Right forelimb (tissue), 1 donor: ENCODE results near the gene LNP1.
"Not testable (repeated sequence)": the region's sequence is repeated elsewhere in the genome, so short reads cannot be mapped to it uniquely, and the experiment has no call there.

ENCODE experiments used
- DNase-seq: peaks from one replicate; pipeline ENCODE4 v3.0.0-alpha.2; 2018

Gene LNP1

DNA sequence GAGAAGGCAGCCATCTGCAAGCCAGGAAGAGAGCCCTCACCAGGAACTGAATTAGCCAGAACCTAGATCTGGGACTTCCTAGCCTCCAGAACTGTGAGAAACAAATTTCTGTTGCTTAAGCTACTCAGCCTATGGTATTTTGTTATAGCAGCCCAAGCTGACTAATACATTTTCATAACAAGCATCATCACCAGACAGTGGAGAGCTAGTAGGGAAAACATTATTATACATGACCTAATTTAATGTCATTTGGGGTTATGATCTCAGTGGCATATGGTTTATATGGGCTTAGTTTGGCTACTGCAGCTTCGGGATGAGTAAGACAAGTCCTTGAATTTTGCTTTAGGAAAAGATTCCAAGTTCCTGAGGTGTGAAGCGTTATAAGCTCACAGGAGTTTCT is 35.6 kb downstream of the LNP1 start:
- no peak for DNase-seq

GRCh38 chr3:100437721-100438622 is 36.6 kb downstream of the LNP1 start:
- no peak for DNase-seq

GRCh38 chr3:100438623-100438974 is 37.3 kb downstream of the LNP1 start:
- DNase-seq: no peak

DNA sequence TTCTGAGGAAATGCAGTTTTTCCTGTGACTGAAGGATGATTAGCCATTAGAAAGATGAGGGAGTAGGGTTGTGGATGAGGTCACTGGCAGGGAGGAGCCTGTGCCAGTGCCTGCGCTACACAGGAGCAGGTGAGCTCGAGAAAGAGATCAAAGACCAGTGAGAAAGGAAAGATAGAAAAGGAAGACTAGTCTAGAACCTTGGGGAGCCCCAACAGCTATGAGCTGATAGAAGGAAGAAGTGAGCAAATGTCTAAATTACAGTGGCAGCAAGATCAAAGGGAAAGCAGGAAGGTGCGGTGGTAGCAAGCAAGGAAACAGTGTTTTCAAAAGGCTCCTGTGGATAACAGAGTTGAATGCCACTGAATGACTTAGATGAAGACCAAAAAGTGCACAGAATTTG is 39.6 kb downstream of the LNP1 start:
- no peak for DNase-seq

GRCh38 chr3:100443690-100444089 is 42.4 kb downstream of the LNP1 start:
- no peak for DNase-seq

- DNase-seq: not testable (repeated sequence)
Measured at GRCh38 chr3:100447067-100447466, 45.7 kb downstream of the LNP1 start.

GRCh38 chr3:100448079-100448478 is 46.7 kb downstream of the LNP1 start:
- DNase-seq: no peak

DNA sequence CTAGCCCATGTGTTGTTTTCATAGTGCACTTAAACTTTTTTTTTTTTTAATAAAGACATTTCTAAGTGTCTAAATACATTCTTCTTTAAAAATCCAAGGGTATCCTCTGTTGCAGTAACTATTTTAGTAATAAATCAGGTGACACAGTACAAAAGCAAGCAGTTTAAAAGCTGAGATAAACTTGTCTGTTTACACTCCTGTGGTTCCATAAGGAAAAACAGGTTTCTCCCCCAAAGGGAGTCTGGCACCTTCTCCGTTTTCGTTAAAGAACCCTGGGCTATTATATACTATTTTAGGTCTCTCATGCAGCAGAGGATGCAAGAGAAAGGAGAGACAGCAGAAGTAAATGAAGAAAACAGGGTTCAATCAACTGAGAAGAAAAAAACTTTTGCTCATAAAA is 47.9 kb downstream of the LNP1 start:
- no peak for DNase-seq

DNA sequence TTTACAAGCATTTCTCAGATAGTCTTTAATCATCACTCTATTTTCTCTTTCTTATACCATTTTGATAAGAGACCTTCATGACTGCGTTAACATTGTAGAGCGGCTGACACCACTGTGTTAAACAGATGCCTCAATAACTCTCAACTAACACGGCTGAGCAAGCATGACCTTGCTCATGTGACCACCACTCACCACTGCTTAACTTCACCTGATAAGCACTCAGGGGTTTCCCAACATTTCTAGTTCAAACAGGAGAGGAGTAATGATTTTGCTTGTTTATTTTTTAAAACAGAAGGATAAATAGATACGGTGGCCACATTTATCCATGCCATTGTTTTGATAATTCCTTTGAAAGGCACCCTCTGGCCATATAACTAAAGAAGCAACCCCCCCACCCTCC is 53.3 kb downstream of the LNP1 start:
- DNase-seq: no peak

- DNase-seq: no peak
Measured at GRCh38 chr3:100455841-100456550, 54.7 kb downstream of the LNP1 start.

DNA sequence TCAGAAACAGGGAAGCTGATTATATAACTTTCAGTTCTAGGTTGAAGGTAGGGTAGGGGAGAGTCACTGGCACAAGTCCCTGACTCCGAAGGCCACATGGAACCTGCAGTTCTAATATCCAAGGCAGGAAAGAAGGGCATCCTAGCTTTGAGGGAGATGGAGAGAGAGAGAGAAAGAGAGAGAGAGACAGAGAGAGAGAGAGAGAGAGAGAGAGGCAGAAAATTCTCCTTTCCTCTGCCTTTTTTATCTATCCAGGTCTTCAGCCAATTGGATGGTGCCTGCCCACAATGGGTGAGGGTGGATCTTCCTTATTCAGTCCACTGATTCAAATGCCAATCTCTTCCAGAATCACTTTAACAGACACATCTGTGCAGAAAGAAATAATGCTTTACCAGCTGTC is 55.4 kb downstream of the LNP1 start:
- no peak for DNase-seq

DNA sequence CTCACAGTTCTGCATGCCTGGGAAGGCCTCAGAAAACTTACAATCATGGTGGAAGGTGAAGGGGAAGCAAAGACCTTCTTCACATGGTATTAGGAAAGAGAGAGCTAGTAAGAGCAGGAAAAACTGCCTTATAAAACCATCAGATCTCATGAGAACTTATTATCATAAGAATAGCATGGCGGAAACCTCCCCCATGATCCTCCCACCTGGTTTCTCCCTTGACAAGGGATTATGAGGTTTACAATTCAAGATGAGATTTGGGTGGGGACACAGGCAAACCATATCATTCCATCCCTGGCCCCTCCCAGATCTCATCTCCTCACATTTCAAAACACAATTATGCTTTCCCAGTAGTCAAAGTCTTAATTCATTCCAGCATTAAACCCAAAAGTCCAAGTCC is 56.5 kb downstream of the LNP1 start:
- no peak for DNase-seq

GRCh38 chr3:100458814-100459213 is 57.5 kb downstream of the LNP1 start:
- no peak for DNase-seq

DNA sequence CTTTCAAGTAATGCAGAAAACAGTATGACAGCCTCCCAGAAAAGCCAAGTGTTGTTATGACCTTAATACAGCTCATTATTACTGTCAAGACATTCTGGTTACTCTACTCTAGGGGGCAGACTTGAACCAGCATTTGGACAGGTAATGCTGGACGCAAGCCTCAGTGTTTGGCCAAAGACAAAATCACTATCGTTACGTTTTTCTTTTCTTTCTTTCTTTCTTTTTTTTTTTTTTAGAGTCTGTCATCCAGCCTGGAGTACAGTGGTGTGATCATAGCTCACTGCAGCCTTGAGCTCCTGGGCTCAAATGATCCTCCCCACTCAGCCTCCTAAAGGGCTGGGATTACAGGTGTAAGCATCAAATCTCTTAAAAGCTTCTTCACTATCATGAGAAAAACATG is 61.7 kb downstream of the LNP1 start:
- DNase-seq: no peak

DNA sequence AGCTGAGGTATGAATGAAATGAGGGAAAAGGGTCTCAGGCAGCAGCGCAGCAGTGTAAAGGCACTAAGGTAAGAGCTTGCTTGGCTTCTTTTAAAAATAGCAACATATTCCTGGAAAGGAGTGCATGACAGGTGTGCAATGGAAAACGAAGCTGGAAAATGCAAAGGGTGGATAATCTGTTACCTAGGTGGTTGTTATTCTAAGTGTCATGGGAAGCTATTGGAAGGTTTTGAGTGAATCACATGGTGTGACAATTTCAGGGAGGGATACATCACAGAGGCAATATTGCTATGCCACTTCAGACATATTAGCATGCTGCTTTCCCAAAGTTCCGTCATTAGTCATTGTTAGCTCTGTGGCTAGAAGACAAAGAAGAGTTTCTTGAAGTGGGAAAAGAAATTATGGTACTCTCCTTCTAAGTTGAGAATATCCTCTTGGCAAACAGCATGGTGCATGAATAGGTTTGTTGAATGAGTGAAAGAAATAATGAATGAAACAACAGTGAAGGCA is 62.4 kb downstream of the LNP1 start:
- DNase-seq: no peak

- no peak for DNase-seq
Measured at GRCh38 chr3:100465892-100466777, 64.8 kb downstream of the LNP1 start.

DNA sequence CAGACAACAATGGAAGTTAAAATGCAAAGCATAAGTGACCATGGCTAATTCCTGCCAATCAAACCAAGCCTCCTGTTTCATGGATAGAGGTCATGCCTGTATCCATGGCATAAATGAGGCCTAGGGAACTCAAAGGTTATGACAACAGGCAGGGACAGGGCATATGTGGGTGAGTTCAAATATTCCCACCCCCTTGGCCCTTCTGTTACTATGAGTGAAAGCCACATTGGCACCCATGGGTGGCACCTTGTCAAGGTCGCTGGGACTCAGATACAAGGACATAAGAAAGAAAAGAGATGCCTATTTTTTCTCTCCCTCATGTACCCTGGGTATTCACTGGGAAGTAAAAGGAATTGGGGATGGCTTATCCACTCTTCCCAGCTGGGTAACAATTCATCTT is 65.8 kb downstream of the LNP1 start:
- no peak for DNase-seq

DNA sequence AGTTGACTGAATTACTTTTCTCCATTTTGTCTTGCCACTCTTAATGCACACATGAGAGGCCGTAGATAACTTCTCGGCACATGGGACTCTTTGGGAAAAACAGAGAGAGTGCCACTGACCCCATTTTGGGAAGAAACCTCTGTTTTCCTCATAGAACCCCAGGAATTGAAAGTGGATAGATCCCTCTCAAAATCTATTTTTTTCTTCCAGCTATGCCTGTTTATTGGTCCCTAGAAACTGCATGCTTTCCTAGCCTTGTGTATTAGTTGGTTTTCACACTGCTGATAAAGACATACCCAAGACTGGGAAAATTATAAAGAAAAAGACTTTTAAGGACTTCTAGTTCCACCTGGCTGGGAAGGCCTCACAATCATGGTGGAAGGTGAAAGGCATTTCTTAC is 67.3 kb downstream of the LNP1 start:
- DNase-seq: no peak

DNA sequence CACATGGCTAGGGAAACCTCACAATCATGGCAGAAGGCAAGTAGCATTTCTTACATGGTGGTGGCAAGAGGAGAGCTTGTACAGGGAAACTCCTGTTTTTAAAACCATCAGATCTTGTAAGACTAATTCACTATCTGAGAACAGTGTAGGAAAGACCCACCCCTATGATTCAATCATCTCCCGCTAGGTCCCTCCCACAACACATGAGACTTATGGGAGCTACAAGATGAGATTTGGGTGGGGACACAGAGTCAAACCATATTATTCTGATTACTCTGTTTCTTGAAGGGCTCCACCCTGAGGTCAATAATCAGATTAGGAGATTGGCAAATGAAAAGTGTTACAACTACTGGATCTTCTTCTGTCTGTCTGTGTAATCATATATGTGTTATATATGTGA is 69.6 kb downstream of the LNP1 start:
- no peak for DNase-seq

DNA sequence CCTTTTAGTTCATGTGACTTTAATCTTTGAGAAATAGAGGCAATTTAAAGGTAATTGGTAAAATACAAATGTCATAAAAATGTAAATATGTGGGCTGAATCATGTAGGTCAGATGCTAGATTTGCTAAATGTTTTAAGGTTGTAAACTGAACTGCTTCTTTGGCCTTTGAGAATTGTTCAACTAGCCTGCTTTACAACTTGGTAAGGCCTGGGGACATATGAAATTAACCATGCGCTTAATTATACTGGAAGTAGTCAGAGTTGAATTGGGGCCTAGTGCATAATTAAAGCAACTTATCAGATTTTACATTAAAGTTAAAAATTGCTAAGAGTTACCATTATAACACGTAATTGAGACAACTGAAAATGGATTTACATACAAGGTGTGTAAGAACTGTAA is 70.1 kb downstream of the LNP1 start:
- DNase-seq: no peak

GRCh38 chr3:100477851-100478360 is 76.6 kb downstream of the LNP1 start:
- not testable (repeated sequence) for DNase-seq

- not testable (repeated sequence) for DNase-seq
Measured at GRCh38 chr3:100478521-100478920, 77.2 kb downstream of the LNP1 start.

DNA sequence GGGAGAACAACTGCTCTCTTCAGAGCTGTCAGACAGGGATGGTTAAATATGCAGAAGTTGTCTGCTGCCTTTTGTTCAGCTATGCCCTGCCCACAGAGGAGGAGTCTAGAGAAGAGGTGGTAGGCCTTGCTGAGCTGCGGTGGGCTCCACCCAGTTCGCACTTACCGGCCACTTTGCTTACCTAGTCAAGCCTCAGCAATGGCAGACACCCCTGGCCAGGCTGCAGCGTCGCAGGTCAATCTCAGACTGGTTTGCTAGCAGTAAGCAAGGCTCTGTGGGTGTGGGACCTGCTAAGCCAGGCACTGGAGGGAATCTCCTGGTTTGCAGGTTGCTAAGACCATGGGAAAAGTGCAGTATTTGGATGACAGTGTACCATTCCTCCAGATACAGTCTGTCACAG is 78.7 kb downstream of the LNP1 start:
- no peak for DNase-seq
